GM19035 (cell line): ENCODE results near the gene UFD1.

Experiments used
- ATAC-seq: cut with Tn5 transposase; IDR thresholded peaks from one replicate; pipeline ENCODE4 v1.9.1; 2021; ENCODE audit not compliant: unreplicated experiment

Gene UFD1

GRCh38 chr22:19400881-19401280, 78.1 kb downstream of the UFD1 start:
- no peak for ATAC-seq
